ENCODE results near the gene PACS1.

GRCh38 chr11:66262696-66263095 lies 192.6 kb downstream of the PACS1 start:
- no peak for TF ChIP-seq CTCF (IDR thresholded peaks at IDR 0.05)
- no peak for TF ChIP-seq POLR2A (IDR thresholded peaks at IDR 0.05; ENCODE audit: low read depth)
- no peak for TF ChIP-seq POLR2AphosphoS5 (IDR thresholded peaks at IDR 0.05)
- no peak for TF ChIP-seq EP300 (IDR thresholded peaks at IDR 0.05)
